Measurements from ENCODE around the gene RPS16.

The RPS16 gene

DNA sequence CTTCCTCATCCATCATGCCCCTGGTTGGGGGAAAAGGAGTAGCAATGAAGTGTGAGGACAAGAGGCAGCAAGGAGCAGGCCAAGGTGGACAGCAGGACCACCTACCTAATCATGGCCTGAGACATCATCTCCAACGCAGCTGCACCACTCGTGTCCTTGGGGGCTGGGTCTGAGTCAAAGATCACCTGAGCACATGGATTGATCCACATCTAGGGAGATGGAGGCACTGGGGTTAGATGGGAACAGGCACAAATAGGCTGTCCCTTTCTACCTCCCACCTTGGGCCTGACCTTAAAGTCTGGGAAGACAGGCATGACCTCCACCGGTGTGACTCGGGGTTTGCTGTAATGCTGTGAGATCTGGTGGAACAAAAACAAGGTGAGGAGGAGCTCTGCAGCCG lies 47.1 kb downstream of the RPS16 start:
- DNase-seq (ENCODE audit: low read depth), result no peak

DNA sequence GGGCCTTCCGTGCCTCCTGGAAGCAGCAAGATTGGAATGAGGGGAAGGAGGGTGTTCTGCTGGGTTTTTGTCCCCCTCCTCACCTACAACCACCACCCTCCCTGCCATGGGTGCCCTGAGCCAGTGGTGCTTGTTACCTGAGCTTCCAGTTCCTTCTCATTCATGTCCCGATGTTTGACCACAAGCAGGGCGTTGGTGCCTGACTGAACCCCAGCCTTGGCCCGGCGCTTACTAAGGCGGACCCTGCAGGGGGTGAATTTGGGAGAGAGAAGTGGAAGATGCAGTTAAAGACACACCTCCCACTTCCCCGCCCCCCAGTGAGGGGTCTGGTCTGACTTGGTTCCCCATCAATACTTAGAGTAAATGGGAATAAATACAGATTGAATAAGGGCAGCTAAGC lies 49.2 kb downstream of the RPS16 start:
- DNase-seq (ENCODE audit: low read depth), result no peak

DNA sequence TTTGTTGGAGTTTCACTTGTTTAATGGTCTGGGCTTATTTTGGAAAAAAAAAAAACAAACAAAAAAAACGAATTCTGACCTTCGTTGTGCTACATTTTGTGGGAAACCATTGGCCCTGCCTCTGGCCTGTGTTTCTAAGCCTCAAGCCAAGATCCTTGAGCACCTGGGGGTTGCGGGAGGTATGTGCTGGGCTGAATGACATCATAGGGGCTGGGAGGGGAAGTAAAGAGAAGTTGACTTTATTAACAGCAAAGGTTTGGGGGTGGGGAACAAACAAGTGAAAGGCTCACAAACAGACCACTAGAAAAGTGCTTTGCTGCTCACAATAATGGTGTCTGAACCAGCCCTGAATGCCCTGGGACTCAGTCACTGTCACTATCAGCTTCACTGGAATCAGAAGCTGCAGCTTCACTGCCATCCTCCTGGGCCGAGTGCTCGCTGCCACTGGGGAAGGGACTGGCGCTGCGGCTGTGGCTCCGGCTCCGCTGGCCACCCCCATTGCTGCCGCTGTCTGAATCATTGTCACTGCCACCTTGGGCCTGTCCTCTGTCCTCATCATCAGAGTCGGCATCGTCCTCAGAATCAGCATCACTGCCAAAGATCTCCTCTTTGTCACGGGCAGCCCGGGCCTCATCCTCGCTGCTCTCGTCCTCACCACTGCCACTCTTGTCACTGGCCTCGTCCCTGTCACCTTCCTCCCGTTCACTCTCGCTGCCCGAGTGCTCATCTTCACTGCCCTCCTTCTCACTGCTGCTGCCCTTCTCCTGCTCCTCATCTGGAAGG lies 49.9 kb downstream of the RPS16 start:
- no peak for DNase-seq (ENCODE audit: low read depth)

DNA sequence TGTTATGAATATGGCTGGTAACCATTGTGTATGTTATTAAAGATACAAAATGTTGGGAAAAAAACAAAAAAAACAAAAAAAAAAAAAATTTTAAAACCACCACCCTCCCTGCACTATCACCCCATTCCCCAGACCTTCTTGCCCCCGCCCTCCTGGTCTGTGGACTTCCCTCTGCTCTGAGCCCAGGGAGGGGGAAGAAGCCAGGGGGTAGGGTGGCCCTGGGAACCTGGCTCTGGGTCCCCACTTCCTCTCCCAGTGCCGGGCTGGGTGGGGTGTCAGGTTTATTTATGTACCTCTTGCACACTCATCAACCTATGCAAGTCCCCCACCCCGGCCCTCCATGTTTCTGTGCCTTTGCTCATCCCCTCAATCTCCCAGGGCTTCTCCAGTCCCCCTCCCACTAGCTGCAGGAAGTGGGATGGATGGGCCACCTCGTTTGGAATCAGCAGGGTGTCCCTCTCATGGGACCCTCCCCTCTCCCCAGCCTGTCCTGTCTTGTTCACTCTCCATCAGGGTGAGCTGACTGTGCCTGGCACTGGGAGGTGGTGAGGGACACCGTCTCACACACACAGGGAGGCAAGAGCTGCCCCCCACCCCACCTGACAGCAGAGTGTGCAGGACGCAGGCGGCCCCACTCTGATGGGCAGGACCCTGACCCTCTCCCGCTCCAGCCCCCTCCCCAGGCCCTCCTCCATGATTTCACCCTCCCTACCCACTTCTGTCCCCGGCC lies 50.7 kb downstream of the RPS16 start:
- DNase-seq (ENCODE audit: low read depth), result no peak
